HG03095 (cell line): ENCODE results near the gene LFNG.

Source experiments
- ATAC-seq: cut with Tn5 transposase; IDR thresholded peaks from one replicate; pipeline ENCODE4 v1.9.1; 2021; ENCODE audit warnings: moderate library complexity; ENCODE audit not compliant: unreplicated experiment

LFNG gene

GRCh38 chr7:2516194-2516555 lies 3.4 kb upstream of the LFNG start:
- ATAC-seq: no peak

- ATAC-seq: no peak
Observed at GRCh38 chr7:2517026-2517425, 2.5 kb upstream of the LFNG start.

DNA sequence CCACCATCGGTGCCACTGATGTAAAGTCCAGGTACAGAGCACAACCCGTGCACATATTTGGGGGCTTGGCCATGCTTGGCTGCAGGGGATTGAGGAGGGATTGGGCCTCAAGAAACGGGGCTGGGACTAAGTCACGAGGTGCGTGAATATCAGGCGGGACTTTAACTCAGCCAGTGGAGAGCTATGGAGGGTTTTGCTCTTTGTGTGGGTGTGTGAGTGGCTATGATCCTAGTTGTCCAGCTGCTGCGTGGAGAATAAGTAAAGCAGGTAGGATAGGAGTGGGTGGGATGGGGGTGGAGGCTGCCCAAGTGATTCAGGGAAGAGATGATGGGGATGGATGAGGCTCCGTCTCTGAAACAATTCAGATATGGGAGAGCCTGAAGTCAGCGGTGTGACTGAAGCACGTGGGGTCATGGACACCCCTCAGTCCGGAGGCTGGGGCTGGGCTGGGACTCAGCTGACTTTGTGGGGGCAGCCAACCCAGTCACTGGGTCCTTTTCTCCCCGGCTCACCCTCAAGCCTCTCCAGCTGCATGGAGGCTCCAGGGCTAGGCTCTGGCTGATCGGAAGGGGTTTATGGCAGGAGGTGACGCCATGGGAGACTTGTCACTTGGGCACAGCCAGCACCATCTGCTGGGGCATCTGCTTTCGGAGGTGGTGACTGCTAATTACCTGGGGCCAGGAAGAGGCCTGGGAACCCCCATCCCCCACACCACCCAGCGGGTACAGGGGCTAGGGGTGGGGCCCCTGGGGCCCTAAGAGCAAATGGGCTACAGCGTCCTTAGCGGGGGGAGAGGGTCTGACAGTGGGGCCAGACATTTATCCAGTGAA lies 1.7 kb upstream of the LFNG start:
- no peak for ATAC-seq

GRCh38 chr7:2518737-2519118 lies 846 bp upstream of the LFNG start:
- no peak for ATAC-seq

GRCh38 chr7:2520131-2520760 lies 672 bp downstream of the LFNG start:
- no peak for ATAC-seq

DNA sequence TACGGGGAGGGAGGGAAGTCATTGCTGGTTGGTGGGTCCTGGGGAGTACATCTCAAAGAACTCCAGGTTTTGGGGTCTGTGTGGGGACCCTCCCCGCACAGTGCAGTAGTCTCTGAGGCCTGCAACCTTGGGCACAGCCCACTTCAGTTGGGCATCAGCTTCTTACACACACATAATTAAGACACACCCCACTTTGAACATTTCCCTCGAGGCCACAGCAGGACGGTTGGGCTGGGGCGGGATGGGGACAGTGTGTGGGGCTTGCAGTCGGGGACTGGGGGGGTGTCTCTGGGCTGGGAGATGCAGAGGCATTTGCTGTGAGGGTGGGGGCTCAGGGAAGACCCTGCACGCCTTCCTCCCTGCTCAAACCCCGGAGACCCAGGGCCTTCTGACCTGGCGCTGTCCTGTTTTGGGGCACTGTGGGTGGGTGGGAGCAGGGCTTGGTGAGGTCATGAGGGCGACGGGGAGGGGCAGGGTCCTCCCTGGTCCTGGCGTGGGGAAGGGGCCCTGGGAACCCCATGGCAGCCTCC lies 1.3 kb downstream of the LFNG start:
- ATAC-seq: no peak

DNA sequence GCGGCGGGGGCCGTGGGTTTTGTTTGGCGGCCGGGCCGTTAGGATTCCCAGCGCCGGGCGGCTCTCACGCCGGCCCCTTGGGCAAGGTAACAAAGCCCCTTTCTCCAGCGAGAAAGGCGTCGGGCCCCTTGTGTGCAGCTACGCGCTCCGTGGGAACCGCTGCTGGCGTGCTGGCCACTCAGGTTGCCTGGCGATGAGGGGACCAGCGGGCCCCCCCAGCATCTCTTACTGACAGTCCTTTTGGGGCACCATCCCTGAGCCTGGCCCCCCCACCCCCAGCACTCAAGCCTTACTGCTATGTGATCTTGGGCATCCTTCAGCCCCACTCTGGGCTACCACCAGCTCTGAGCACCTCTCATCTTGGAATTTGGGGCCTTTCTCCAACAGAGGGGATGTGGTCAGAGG lies 1.8 kb downstream of the LFNG start:
- no peak for ATAC-seq

DNA sequence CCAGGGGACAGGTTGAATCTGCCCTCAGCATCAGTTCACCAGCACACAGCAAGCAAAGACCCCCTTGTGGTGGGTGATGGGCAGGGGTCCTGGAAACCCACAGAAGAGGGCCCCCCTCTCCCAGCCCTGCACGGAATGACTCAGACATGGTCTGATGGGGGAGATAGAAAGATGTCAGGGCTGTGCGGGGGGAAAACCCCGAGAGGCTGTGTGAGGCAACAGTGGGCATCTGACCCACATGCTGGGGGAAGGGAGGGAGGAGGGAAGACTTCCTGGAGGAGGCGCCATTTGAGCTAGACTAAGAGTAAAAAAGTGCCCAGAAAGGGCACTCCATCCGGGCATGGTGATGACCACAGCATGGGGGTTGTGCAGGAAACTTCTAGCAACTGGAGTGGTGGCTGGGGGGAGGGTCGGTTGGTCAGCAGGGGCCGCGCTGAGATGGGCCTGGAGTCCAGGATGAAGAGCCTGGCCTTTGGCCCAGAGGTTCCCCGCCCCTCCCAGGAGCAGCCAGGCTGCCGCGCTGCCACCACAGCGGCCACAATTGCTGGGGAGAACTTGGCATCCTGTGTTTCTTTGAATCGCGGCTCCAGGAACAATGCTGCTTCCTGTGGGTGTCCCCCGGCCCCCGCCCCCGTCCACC lies 2.5 kb downstream of the LFNG start:
- ATAC-seq: no peak

GRCh38 chr7:2522780-2523433 lies 3.3 kb downstream of the LFNG start:
- no peak for ATAC-seq

- ATAC-seq: no peak
Observed at GRCh38 chr7:2523461-2523936, 3.9 kb downstream of the LFNG start.

GRCh38 chr7:2523941-2524807 lies 4.6 kb downstream of the LFNG start:
- ATAC-seq: no peak

GRCh38 chr7:2524808-2525657 lies 5.5 kb downstream of the LFNG start:
- no peak for ATAC-seq

DNA sequence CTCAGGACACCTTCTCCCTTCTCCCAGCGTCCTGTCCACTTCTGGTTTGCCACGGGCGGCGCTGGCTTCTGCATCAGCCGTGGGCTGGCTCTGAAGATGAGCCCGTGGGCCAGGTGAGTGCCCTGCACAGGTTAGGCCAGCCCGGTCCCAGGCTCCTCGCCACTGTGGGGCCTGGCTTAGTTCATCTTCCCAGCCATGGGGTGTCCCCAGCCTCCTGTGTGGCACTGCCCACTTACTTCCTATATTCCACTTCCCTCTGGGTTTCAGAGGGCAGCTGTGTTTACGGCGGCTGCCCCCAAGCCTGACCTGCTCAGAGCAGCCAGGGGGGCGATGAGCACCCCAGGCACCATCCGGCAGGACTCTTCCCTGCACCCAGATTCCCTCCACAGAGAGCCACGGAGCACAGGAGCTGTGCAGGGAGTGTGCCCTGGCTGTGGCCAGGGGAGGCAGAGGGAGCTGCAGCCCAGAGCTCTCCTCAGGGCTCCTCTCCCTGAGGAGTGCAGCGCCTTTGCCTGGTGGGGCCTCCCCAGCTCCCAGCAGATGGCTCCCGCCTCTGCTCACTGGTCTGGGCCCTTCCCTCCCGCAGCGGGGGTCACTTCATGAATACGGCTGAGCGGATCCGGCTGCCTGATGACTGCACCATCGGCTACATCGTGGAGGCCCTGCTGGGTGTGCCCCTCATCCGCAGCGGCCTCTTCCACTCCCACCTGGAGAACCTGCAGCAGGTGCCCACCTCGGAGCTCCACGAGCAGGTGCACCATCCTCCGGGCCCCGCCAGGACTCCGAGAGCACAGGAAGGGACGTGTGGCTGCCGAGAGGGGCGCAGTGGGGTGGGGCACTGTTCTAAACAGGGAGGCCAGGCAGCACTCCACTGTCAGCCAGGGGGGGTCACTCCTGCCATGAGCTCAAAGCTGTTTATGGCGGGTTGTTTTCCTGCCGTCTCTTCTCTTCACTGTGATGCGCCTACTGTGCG lies 6.4 kb downstream of the LFNG start:
- no peak for ATAC-seq

DNA sequence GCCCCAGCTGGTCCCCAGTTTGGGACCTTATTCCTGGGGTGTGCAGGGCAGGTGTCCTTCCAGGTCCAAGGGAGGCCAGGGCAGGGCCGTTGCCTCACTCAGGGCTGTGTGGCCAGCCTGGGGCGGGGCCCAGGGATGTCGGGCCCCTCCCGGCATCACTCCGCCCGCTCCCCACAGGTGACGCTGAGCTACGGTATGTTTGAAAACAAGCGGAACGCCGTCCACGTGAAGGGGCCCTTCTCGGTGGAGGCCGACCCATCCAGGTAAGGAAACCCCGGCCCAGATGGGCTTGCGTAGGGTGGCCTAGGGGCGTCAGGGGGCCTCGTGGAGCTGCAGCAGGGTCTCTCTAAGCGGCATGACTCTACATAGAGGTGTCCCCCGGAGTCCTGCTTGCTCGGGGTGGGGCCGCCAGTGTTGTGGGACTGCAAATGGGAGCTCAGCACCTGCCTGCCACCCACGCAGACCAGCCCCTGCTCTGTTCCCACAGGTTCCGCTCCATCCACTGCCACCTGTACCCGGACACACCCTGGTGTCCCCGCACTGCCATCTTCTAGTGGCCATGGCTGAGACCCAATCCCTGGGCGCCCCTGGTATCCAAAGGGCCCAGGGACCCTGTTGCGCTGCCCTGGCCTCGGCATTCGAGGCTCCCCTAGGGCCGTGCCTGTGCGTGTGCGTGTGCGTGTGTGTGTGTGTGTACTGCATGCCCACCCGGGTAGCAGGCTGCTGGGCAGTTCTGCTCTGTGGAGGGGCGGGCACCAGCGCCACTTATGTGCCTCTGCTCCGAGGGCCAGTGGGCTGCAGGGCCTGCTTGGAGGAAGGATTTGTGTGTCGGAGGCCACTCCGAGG lies 7.3 kb downstream of the LFNG start:
- no peak for ATAC-seq

DNA sequence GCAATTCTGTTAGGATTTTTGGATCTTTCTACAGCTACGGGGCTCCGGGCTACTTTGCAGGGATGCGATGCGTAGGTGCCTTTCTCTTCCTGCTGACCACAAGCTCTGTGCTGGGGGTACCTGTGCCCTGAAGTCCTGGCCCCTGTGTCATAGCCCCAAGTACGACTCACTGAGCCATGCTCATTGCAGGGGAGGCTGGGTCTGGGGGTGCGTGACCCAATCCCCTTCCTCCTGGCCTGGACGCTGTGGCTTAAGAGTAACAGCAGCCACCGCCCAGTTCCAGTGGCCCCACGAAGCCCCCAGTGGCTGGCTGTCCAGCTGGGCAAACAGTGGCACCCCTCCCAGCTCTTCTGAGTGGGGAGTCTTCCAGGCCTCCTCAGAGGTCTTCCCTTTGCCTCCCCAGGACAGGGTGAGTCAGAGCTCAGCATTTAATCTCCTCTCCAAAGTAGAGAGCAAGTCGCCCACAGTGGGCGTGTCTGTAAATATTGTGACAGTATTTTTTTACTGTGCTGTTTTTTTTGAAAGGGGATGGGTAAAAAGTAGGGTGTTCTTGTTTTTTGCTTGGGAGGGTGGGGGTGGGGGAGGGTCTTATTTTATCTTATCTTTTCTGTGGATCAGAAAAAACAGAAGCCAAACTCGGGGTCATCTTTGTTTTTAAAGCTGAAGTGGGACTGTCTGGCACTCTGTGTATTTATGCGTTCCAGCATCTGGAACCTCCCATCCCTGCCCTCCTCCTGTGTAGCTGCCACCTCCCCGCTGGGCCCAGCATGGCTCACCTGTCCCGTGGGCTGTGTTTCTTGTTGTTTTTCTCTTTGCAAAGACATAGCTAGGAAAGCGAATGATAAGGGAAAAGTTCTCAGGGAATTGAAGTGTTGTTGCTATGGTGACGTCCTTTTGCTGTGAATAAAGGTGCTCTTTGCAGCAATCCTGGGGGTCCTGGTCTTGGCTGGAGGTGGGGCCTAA lies 8.2 kb downstream of the LFNG start:
- ATAC-seq: no peak

DNA sequence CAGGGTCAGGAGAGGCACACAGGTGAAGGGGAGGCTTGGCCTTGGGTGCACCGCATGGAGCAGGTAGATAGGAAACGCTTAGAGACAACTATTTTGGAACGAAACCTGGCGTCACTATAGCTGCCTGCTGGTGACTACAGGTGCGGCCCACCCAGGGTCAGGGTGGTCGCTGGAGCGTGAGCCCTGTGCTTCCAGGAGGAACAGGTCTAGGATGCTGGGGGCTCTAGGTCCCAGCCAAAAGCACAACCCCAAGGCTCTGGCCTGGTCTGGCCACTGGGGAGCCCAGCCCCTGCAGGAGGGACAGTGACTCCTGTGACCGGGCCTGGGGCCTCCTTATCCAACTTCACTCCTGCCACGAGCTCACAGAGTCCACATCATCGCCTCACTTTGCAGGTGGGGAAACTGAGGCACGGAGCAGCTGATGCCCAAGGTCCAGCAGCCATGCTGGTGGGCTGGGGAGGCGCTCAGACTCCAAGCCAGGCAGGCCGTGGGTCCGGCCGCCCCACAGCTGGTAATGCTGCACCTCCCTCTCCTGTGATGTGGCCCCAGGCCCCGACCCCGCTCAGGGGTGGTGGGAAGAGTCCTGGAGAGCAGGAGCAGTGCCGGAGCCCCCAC lies 9.0 kb downstream of the LFNG start:
- no peak for ATAC-seq
